ENCODE measurements around the gene WDR36.
A peak's percentile ranks its signal among the peaks of the same experiment; 100 is the strongest.

GRCh38 chr5:111144352-111144930 lies 52.3 kb downstream of the WDR36 start:
- TF ChIP-seq ZNF274 (IDR thresholded peaks at IDR 0.05; ENCODE audit: insufficient read depth, insufficient read length) (no peak), EP300 (IDR thresholded peaks at IDR 0.05; ENCODE audit: borderline replicate concordance in 1 of 2, control insufficient read depth in 1 of 2, low read depth in 2 of 2, low read length in 2 of 2) (0 out of 4 replicates have a peak, but pooled peaks of 1 of the 2 experiments have one; percentile 24), POLR2AphosphoS5 (IDR thresholded peaks at IDR 0.05; ENCODE audit: low read length) (no peak)

Measured in GM12878 (cell line).